GM10847 (cell line): ENCODE measurements around the gene USP20.

Experiments used
- POLR2A ChIP-seq: IDR thresholded peaks from 2 replicates; pipeline ENCODE4 v1.6.1; 2011; ENCODE audit not compliant: insufficient read length; ENCODE audit errors: extremely low read depth

The USP20 gene

DNA sequence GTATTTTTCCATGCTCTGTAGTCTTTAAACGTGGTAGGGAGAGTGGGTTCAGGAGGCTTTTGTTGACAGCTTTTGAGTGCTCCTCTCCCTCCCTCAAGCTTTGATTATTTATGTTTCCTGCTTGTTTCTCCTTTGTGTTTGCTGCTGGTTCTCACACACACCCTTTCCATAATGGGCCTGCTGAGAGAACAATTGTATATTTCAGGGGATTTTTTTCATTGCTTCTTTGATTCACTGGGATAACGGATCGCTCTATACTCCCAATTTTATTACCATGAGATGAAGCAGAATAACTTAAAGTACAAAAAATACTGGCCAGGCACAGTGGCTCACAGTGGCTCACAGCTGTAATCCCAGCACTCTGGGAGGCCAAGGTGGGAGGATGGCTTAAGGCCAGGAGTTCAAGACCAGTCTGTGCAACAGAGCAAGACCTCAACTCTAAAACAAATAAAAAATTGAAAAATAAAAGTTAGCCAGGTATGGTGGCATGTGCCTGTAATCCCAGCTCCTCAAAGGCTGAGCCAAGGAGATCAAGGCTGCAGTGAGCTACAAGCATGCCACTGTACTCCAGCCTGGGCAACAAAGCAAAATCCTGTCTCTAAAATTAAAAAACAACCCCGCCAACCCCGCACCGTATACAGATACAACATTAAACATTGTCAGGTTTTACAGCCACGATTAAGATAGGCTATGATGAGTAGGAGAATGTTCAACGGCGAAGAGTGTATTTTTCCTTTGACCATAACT is 66.9 kb downstream of the USP20 start:
- no peak for TF ChIP-seq POLR2A

DNA sequence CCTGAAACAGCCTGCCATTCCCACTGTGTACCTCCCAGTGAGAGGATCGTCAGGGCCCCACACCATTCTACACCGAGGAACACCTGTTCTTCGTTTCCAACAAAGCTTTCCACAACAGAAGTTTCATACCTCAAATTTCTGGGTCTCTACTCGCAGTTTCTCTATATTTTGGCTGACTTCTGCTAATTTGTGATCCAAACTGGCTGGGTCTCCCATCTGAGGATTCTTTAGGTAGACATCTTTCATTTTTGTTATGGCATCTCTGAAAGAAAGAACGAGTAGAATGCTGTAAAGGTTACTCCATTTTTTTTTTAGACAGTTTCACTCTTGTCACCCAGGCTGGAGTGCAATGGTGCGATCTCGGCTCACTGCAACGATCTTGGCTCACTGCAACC is 67.5 kb downstream of the USP20 start:
- no peak for TF ChIP-seq POLR2A

DNA sequence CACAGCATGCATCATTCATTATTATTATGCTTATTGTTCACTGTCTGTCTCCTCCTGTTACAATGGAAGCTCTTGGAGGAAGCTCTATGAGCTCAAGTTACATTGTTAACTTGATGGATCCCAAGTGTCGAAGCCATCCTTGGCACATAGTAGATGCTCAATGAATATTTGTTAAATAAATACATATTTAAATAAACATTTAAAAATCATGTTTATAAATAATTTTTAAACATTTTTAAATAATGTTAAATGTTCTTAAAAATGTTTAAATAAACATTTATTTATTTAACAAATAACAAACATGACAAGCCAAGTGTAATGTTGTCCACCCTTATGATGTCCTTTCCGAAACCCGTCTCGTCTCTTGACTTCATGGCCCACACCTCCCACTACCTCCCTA is 69.5 kb downstream of the USP20 start:
- TF ChIP-seq POLR2A, result no peak

DNA sequence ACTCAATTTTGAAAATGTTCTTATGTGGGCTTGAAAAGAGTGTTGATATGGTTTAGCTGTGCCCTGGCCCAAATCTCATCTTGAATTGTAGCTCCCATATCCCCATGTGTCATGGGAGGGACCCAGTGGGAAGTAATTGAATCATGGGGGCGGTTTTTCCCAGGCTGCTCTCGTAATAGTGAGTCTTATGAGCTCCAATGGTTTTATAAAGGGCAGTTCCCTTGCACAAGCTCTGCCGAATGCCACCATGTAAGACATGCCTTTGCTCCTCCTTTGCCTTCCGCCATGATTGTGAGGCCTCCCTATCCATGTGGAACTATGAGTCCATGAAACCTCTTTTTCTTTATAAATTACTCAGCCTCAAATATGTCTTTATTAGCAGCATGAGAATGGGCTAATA is 71.0 kb downstream of the USP20 start:
- TF ChIP-seq POLR2A, result no peak

DNA sequence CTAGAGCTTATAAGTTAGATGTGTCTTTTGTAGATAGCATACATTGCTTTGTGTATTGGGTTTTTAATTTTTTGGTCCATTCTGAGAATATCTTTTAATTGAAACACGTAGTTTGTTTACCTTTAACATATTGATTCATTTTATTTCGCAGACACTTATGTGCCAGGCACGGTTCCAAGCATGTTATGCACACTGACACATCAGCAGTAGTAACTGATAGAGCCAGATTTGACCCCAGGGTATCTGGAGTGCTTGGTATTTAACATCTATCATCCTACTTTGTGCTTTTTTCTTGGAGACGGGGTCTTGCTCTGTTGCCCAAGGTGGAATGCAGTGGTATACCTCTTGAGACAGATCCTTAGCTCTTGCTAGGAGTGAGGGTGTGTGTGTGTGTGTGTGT is 71.9 kb downstream of the USP20 start:
- TF ChIP-seq POLR2A, result no peak

DNA sequence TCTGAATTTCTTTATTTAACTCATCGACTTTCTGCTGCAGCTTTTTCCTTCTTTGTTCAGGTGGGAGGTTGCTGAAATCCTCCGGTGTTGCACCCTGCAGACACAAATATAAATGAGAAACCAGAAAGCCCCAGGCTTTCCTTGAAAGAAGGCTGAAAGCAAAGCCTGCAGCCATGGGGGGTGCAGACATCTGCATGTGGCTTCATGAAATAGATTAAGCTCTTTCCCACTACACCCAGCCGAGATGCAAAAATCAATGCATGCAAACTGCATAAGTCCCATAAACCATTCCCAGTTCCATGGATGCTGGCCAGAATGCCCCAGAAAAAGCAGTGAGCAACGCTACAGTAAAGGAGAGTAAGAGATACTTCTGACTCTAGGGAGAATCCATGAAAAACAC is 73.6 kb downstream of the USP20 start:
- TF ChIP-seq POLR2A, result no peak

DNA sequence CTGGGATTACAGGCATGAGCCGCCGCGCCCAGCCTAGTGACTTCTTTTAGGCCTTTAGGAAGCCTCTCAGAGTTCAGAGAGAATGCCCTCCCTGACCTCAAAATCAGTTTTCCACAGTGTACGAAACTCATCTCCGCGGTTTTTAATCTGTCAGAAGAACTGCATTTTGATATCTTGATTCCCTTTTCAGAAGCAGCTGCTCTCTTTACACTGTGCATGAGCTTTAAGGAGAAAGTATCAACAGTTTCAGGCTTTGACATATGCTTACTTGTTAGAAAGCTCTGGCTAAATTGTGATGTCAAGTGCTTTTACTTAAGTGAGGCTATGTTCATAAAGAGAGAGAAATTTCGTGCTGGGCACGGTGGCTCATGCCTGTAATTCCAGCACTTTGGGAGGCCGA is 74.6 kb downstream of the USP20 start:
- no peak for TF ChIP-seq POLR2A

DNA sequence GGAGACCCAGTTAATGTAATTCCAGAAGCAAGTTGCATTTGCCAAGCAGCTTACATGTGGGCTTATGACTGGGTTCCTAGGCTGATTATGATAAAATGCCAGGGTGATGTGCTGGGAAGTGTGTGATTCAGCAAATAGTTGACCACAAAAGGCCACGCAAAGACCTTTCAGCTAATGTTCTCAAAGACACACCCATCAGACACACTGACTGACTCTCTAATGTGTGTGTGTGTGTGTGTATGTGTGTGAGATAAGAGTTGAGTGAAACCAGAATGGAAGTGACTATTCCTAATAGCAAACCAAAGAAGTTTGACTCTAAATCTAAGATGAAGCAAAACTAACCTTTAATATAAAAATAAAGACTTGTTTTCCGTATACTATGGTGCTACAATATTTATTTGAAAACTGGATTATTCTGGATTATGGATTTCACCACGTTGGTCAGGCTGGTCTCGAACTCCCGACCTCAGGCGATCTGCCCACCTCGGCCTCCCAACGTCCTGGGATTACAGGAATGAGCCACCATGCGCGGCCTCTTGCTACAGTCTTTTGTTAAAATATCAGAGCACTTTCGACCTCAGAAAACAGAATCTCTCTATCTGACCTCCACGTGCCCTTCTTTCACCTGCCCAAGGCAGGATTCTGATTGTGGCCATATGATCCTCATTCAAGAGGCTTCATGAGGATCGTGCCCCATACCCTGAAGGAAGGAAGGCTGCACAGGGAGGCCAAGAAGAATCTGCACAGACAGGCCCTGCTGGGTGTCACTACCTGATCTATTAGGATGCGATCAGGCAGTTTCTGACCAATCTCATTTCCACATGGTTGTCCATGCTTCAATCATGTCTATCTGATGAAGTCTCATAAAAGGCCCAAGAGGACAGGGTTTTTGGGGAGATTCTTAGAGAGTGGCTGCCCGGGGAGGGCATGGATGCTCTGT is 75.6 kb downstream of the USP20 start:
- no peak for TF ChIP-seq POLR2A

DNA sequence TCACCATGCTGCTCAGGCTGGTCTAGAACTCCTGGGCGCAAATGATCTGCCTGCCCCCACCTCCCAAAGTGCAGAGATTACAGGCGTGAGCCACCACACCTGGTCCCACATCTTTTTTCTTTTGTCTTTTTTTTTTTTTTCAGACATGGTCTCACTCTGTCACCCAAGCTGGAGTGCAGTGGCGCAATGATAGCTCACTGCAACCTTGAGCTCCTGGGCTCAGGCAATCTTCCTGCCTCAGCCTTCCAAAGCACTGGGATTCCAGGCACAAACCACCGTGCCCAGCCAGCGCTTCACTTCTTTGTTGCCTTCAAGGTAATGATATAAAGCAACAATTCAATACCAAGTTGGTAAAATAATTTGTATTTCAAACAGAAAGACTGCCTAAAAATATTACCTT is 78.8 kb downstream of the USP20 start:
- TF ChIP-seq POLR2A, result no peak

DNA sequence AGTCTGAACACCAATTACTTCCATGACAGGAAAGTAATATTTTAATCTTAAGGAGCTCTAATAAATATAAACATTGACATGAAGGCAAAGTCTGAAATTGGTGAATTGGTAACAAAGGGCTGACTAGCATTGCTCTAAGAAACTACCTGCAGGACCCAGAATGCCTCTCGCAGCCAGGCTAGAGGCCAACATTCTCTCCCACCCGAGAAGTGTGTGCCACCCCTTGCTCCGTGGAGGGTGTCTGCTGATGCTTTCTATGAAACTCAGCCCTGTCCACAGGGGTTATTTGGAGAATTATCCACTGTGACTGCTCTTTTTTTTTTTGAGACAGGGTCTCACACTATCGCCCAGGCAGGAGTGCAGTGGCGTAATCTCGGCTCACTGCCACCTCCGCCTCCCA is 81.4 kb downstream of the USP20 start:
- no peak for TF ChIP-seq POLR2A

DNA sequence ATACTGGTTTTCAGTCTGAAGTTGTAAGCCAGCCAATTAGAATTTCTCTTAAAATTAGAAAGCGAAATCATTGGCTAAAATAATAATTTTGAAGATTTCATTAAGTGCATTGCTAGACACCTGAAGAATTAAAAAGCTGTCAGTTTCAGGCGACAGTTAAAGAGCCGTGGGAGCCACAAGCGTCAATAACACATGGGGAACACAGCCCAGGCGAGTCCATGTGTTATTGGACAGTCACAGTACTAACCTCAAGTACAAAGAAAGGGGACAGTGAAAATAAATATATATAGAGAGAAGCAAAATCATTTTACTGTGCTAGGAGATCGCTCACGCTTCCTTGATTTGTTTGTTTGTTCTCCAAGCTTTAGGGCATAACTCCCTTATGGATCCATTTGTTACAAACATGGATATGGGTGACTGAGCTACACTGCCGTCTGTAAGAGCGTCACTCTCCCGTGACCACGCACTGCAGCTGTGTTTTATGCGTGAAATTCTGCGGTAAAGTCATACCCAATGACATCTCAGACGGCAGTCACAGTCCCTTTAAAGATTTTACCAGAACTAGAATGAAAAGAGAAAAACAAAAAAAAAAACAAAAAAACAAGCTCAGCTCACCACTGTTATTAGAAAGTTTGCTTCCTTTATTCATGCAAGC is 83.2 kb downstream of the USP20 start:
- no peak for TF ChIP-seq POLR2A

DNA sequence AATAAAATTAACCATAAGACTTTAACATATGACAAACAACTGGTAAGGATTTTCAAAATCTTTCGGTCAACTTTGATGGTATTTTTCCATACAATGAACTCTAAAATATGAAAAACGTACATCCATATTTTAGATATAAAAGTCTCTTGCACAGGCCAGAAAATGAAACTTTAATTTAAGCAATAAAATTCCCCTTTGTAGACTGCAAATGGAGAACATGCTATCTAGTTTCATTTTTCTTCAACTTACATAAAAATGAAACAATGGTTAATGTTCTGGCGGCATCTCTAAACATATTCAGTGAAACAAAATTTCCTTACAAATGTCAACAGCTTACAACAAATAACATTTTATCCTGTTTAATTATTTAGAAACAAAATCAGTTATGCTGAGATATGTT is 84.0 kb downstream of the USP20 start:
- no peak for TF ChIP-seq POLR2A

DNA sequence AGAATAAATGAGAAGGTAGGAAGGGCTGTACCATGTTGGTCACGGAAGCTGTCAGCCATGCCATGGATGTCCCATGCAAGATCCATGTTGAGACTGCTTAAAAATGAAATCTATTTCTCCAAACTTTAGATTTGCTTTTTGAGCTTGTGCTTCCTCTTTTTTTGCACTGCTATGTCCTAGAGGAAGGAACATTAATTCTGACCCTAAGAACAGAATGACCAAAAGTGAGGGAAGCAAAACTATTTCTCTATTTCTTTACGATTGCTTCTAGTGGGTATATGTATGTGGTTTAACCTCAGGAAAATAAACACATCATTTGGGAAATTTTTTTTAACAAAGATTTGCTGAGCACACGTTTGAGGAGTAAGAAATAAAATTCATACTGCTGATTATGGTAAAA is 84.6 kb downstream of the USP20 start:
- TF ChIP-seq POLR2A, result no peak

DNA sequence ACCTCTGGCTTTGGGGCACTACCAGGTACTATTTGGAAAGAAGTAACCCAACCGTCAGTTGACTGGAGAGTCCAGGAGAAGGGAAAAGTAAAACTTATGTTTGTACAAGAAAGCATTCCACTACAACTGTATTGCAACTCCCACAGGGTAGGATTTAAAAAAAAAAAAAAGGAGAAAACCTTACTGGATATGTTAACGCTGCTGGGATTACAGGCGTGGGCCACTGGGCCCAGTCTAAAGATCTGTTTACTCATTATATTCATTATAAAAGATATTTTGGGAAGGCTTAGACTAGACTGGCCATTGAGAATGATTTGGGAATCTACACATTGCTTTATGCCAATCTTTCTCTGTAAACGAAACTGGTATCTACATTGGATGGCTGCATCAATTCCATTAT is 86.6 kb downstream of the USP20 start:
- no peak for TF ChIP-seq POLR2A

DNA sequence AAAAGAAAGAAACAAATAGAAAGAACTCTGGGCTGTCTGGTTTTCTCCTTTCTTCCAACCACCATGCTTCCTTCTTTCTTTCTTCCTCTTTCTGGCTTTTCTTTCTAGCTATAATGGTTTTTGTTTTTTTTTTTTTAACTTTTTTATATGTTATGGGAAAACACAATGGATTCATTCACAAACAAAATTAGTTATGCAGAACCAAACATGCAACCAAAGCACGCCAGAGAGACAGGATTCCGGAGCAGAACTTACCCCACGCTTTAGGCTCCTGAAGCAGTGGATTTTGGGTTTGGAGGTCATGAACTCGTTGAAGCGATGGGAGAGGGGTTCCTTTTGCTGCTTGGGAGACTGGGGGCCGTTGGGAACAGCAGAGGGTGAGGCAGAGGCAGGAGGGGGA is 88.3 kb downstream of the USP20 start:
- no peak for TF ChIP-seq POLR2A

DNA sequence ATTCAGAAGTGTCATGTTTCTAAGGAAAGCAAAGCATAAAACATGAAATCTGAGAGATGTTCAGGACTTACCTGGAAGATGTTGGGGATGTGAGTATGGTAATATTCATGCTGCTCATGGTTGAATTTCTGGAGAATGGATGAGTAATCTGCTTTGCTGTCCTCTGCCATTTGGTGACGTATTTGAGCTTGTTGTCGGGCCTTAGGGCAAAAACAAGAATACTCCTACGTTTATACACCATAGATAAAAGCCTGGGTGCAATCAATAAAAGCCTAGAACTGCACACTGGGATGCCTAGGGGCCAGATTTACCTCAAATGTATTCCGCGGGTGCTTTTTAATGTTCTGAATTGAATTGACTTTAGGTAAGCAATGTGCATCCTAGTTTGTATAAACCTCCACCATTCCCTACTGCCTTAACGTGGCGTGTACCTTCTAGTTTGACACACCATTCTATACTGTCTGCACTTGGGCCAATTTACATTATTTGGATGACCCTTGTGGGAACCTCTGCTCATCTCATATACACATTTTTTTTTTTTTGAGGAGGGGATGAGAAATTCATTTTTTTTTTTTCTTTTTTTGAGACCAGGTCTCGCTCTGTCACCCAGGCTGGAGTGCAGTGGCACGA is 94.4 kb downstream of the USP20 start:
- TF ChIP-seq POLR2A, result no peak

DNA sequence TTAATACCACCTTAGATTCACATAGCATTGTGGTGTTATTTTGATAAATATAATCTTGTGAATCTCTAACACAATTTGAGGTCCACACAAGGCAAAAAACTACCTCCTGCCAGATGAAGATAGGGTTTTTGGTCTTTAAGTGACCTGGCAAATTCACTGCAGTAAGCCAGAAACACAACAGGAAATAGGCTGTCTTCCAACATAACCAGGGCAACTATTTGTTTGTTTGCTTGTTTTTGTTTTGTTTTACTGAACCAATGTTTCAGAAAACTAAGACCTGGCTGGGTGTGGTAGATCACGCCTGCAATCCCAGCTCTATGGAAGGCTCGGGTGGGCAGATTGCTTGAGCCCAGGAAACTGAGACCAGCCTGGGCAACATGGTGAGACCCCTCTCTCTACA is 95.5 kb downstream of the USP20 start:
- TF ChIP-seq POLR2A, result no peak
